H9 (cell line): ENCODE measurements around the gene SHLD2. TPM values are rescaled to one million over a fixed set of nuclear protein-coding genes. Genes with fewer than 3 reads are reported as not detected.
"Not testable (repeated sequence)": the region's sequence is repeated elsewhere in the genome, so short reads cannot be mapped to it uniquely, and the experiment has no call there.

Experiments used
- DNase-seq: peaks from one replicate; pipeline ENCODE4 v3.0.0-alpha.2; 2017
- H2AFZ ChIP-seq: one replicate; pipeline ENCODE4 v1.6.1; 2013; ENCODE audit warnings: mild to moderate bottlenecking, low read length, control low read depth, moderate library complexity
- H2AK5ac ChIP-seq: 2 replicates; pipeline ENCODE4 v1.6.1; 2013; ENCODE audit warnings: low read length, control low read depth, mixed read lengths; ENCODE audit not compliant: insufficient read length
- H2BK120ac ChIP-seq: one replicate; pipeline ENCODE4 v1.6.1; 2013; ENCODE audit warnings: low read depth, mild to moderate bottlenecking, low read length, control low read depth, inconsistent platforms; ENCODE audit not compliant: poor library complexity, severe bottlenecking
- H2BK12ac ChIP-seq: 2 replicates; pipeline ENCODE4 v1.6.1; 2013; ENCODE audit warnings: low read length, control low read depth, mixed read lengths, low read depth; ENCODE audit not compliant: insufficient read length
- H2BK15ac ChIP-seq: 2 replicates; pipeline ENCODE4 v1.6.1; 2013; ENCODE audit warnings: low read depth, low read length, control low read depth
- H2BK20ac ChIP-seq: one replicate; pipeline ENCODE4 v1.6.1; 2013; ENCODE audit warnings: low read depth, mild to moderate bottlenecking, low read length, control low read depth, inconsistent platforms; ENCODE audit not compliant: poor library complexity, severe bottlenecking
- H2BK5ac ChIP-seq: 2 replicates; pipeline ENCODE4 v1.6.1; 2013; ENCODE audit warnings: low read length, control low read depth, mixed read lengths; ENCODE audit not compliant: insufficient read length
- H3K14ac ChIP-seq: 2 replicates; pipeline ENCODE4 v1.6.1; 2013; ENCODE audit warnings: low read length, control low read depth; ENCODE audit not compliant: insufficient read depth
- H3K18ac ChIP-seq: 2 replicates; pipeline ENCODE4 v1.6.1; 2013; ENCODE audit warnings: low read depth, mild to moderate bottlenecking, mixed read lengths, low read length, control low read depth; ENCODE audit not compliant: insufficient read length
- H3K23ac ChIP-seq: 2 replicates; pipeline ENCODE4 v1.6.1; 2013; ENCODE audit warnings: low read length, control low read depth, mixed read lengths, low read depth; ENCODE audit not compliant: insufficient read length
- H3K23me2 ChIP-seq: 2 replicates; pipeline ENCODE4 v1.6.1; 2013; ENCODE audit warnings: low read depth, mild to moderate bottlenecking, mixed read lengths, low read length, control low read depth; ENCODE audit not compliant: insufficient read length, poor library complexity, severe bottlenecking
- H3K27ac ChIP-seq: 2 replicates; pipeline ENCODE4 v1.5.1; 2013; ENCODE audit warnings: low read length, control low read depth, mixed read lengths, low read depth; ENCODE audit not compliant: insufficient read length
- H3K27me3 ChIP-seq: 2 replicates; pipeline ENCODE4 v1.6.1; 2013; ENCODE audit warnings: low read length, control low read depth, inconsistent platforms; ENCODE audit not compliant: insufficient read depth
- H3K4ac ChIP-seq: 2 replicates; pipeline ENCODE4 v1.6.1; 2013; ENCODE audit warnings: low read depth, mild to moderate bottlenecking, control low read depth, inconsistent platforms, low read length, moderate library complexity
- H3K4me1 ChIP-seq: 2 replicates; pipeline ENCODE4 v1.6.1; 2013; ENCODE audit warnings: low read length, control low read depth, inconsistent platforms; ENCODE audit not compliant: insufficient read depth
- H3K4me2 ChIP-seq: 2 replicates; pipeline ENCODE4 v1.6.1; 2013; ENCODE audit warnings: low read length, control low read depth, mixed read lengths; ENCODE audit not compliant: insufficient read length, insufficient read depth
- H3K56ac ChIP-seq: 2 replicates; pipeline ENCODE4 v1.6.1; 2013; ENCODE audit warnings: low read depth, mild to moderate bottlenecking, mixed read lengths, low read length, control low read depth; ENCODE audit not compliant: insufficient read length
- H3K79me1 ChIP-seq: 2 replicates; pipeline ENCODE4 v1.6.1; 2013; ENCODE audit warnings: low read depth, mild to moderate bottlenecking, moderate library complexity, low read length, control low read depth, inconsistent platforms; ENCODE audit not compliant: insufficient read depth, poor library complexity, severe bottlenecking
- H3K79me2 ChIP-seq: 2 replicates; pipeline ENCODE4 v1.6.1; 2013; ENCODE audit warnings: low read length, control low read depth, inconsistent platforms; ENCODE audit not compliant: insufficient read depth
- H3K9ac ChIP-seq: 2 replicates; pipeline ENCODE4 v1.6.1; 2013; ENCODE audit warnings: low read length, control low read depth, mixed read lengths; ENCODE audit not compliant: insufficient read length; ENCODE audit errors: extremely low read depth
- H3K9me3 ChIP-seq: one replicate; pipeline ENCODE4 v1.6.1; 2013; ENCODE audit warnings: low read depth, low read length, inconsistent platforms; ENCODE audit not compliant: control insufficient read depth
- H3T11ph ChIP-seq: one replicate; pipeline ENCODE4 v1.6.1; 2013; ENCODE audit warnings: mild to moderate bottlenecking, low read length, control low read depth, inconsistent platforms
- H4K20me1 ChIP-seq: one replicate; pipeline ENCODE4 v1.6.1; 2013; ENCODE audit not compliant: control insufficient read depth, insufficient read length, insufficient read depth
- H4K5ac ChIP-seq: 2 replicates; pipeline ENCODE4 v1.6.1; 2013; ENCODE audit warnings: low read depth, mild to moderate bottlenecking, mixed read lengths, low read length, control low read depth; ENCODE audit not compliant: insufficient read length
- H4K8ac ChIP-seq: replicated peaks from 2 replicates; pipeline ENCODE4 v1.6.1; 2013; ENCODE audit warnings: low read length, control low read depth, mixed read lengths, low read depth; ENCODE audit not compliant: insufficient read length
- H4K91ac ChIP-seq: 2 replicates; pipeline ENCODE4 v1.6.1; 2013; ENCODE audit warnings: low read depth, mild to moderate bottlenecking, moderate library complexity, mixed read lengths, low read length, control low read depth; ENCODE audit not compliant: insufficient read length
- H3K27ac Mint-ChIP-seq, 3 experiments: 2 replicates in 2 of 3; 3 replicates in 1 of 3; pipeline ENCODE4 v1.8.0; 2020 to 2021; ENCODE audit warnings: mixed read lengths in 3 of 3, mild to moderate bottlenecking in 1 of 3, moderate library complexity in 1 of 3
- H3K27me3 Mint-ChIP-seq: 2 replicates; pipeline ENCODE4 v1.8.0; 2021; ENCODE audit warnings: low read depth, mild to moderate bottlenecking, moderate library complexity, mixed read lengths
- H3K36me3 Mint-ChIP-seq, 3 experiments: 2 replicates in 2 of 3; 3 replicates in 1 of 3; pipeline ENCODE4 v1.8.0; 2020 to 2021; ENCODE audit warnings: low read depth in 3 of 3, mixed read lengths in 3 of 3; ENCODE audit not compliant: insufficient read depth in 1 of 3
- H3K4me1 Mint-ChIP-seq, 2 experiments: 2 replicates each; pipeline ENCODE4 v1.8.0; 2020; ENCODE audit warnings: mixed read lengths in 2 of 2
- H3K4me3 Mint-ChIP-seq, 2 experiments: 2 replicates in 1 of 2; 3 replicates in 1 of 2; pipeline ENCODE4 v1.8.0; 2020 to 2021; ENCODE audit warnings: mild to moderate bottlenecking in 2 of 2, mixed read lengths in 2 of 2, moderate library complexity in 1 of 2
- H3K9me3 Mint-ChIP-seq, 2 experiments: 2 replicates in 1 of 2; 3 replicates in 1 of 2; pipeline ENCODE4 v1.8.0; 2020; ENCODE audit warnings: mild to moderate bottlenecking in 2 of 2, mixed read lengths in 2 of 2, moderate library complexity in 1 of 2
- WGBS: extraction: QIAGEN DNeasy Blood & Tissue Kit; methylation state at CpG from one replicate; pipeline ENCODE4 v1.1.7; 2013; ENCODE audit warnings: missing lambda C conversion rate, low lambda C conversion rate, mixed read lengths; ENCODE audit not compliant: insufficient read length; ENCODE audit errors: extremely low coverage; 5-methylcytosine and 5-hydroxymethylcytosine counted together
- total RNA-seq: library from RNA; stranded (reverse); gene quantifications from 2 replicates; pipeline ENCODE4 v1.2.1, GENCODE V29; 2021

SHLD2 gene
- total RNA-seq, 1 experiment from 2014 or later, result 27.8 TPM

- H3K4ac ChIP-seq, H3K4me2 ChIP-seq, H3K27me3 ChIP-seq, H3K14ac ChIP-seq, H3K23ac ChIP-seq, H3K27me3 Mint-ChIP-seq, H2BK5ac ChIP-seq, H2BK12ac ChIP-seq, H3K27ac ChIP-seq, H3K9me3 ChIP-seq, H2BK15ac ChIP-seq, H3T11ph ChIP-seq, H3K23me2 ChIP-seq, H4K5ac ChIP-seq, H2BK120ac ChIP-seq, H3K4me3 Mint-ChIP-seq, H2AFZ ChIP-seq, H2AK5ac ChIP-seq, H3K9ac ChIP-seq, H3K79me2 ChIP-seq, H3K56ac ChIP-seq, H2BK20ac ChIP-seq, DNase-seq, H3K27ac Mint-ChIP-seq, H3K18ac ChIP-seq, H3K4me1 ChIP-seq, H4K20me1 ChIP-seq, H3K4me1 Mint-ChIP-seq, H3K79me1 ChIP-seq, H4K8ac ChIP-seq, H4K91ac ChIP-seq: not testable (repeated sequence)
- H3K36me3 Mint-ChIP-seq, result peaks cover 24 to 45% (median 39%) of the 10 kb centered on the region in 3 experiments
- WGBS, result no CpG with 5 or more reads among the region's 3 CpGs
- peaks cover 14 to 15% of the 10 kb centered on the region in 2 experiments for H3K9me3 Mint-ChIP-seq
Measured at GRCh38 chr10:87081574-87081973, 13.4 kb upstream of the SHLD2 start.

DNA sequence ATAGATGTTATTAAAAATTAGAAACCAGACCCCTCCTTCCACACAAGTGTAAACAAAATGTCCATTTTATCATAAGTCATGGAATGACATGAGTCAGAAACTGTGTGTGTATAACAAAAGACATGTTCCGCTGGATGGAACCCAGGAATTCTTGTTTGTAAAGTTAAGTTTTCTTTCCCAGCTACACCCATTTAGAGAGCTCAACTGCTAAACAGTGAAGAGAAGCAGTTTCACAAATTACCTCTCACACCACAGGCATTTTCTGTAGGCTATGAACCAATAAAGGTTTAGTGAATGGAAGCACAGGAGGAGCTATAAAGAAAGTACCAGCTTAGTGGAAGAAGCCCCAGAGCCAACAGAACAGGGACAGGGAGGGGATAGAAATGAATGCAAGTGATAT, 12.8 kb upstream of the SHLD2 start:
- not testable (repeated sequence) for H3K4me1 ChIP-seq, H4K8ac ChIP-seq, H3K4me2 ChIP-seq, H3K27ac ChIP-seq, H3T11ph ChIP-seq, H3K79me2 ChIP-seq, H3K18ac ChIP-seq, H3K23me2 ChIP-seq, H4K20me1 ChIP-seq, H2BK12ac ChIP-seq, H3K9ac ChIP-seq, H4K91ac ChIP-seq, H3K27me3 ChIP-seq, H3K23ac ChIP-seq, H2BK15ac ChIP-seq, H2BK120ac ChIP-seq, H3K27me3 Mint-ChIP-seq, H3K56ac ChIP-seq, H2AK5ac ChIP-seq, H3K79me1 ChIP-seq, H3K14ac ChIP-seq, H3K4ac ChIP-seq, H4K5ac ChIP-seq, H2AFZ ChIP-seq, H3K4me3 Mint-ChIP-seq, DNase-seq, H3K9me3 ChIP-seq, H2BK5ac ChIP-seq, H2BK20ac ChIP-seq
- WGBS, result no CpG with 5 or more reads among the region's 1 CpG
- Mint-ChIP-seq H3K9me3 (peaks cover 14 to 15% of the 10 kb centered on the region in 2 experiments), H3K36me3 (peaks cover 28 to 50% (median 42%) of the 10 kb centered on the region in 3 experiments), H3K27ac (peak overlapping the region in 1 of 3 experiments; percentile 73; a peak in 2 of 7 replicates), H3K4me1 (peaks cover 8 to 10% of the 10 kb centered on the region in 2 experiments)
